Uterus (tissue), 2 donors: ENCODE data around the gene CAMK1D.

Source experiments
- CTCF ChIP-seq, 4 experiments: fragments of 200-600 bp in 2 of 4; fragments of 450-650 bp in 2 of 4; sonication (generic) in 2 of 4; IDR thresholded peaks; one replicate each; pipeline ENCODE4 v1.5.1; 2016 to 2019; ENCODE audit warnings: antibody characterized with exemption in 4 of 4, mild to moderate bottlenecking in 2 of 4, moderate library complexity in 1 of 4
- POLR2A ChIP-seq, 2 donors: fragments of 450-650 bp; IDR thresholded peaks; one replicate each; pipeline ENCODE4 v1.6.1; 2016; ENCODE audit warnings: antibody characterized with exemption in 2 of 2, mild to moderate bottlenecking in 1 of 2, moderate library complexity in 1 of 2

GRCh38 chr10:12586741-12587140 is 237.4 kb downstream of the CAMK1D start:
- TF ChIP-seq CTCF (IDR thresholded peaks at IDR 0.05) (no peak), POLR2A (IDR thresholded peaks at IDR 0.05) (no peak)
